OCI-LY3 (cell line): ENCODE results near the gene SIK3.

Experiments
- EZH2phosphoT487 ChIP-seq: fragments of 200-600 bp; shearing (Covaris generic); IDR thresholded peaks from 2 replicates; pipeline ENCODE4 v1.6.1; 2018; ENCODE audit warnings: antibody characterized with exemption, mixed run types, low read depth
- TF ChIP-seq, protein P1 (sequence below): fragments of 200-600, 300-600 bp; sonication (generic); IDR thresholded peaks from 2 replicates; pipeline ENCODE4 v1.5.1; 2014; ENCODE audit warnings: antibody characterized with exemption, low read length, low read depth

DNA sequence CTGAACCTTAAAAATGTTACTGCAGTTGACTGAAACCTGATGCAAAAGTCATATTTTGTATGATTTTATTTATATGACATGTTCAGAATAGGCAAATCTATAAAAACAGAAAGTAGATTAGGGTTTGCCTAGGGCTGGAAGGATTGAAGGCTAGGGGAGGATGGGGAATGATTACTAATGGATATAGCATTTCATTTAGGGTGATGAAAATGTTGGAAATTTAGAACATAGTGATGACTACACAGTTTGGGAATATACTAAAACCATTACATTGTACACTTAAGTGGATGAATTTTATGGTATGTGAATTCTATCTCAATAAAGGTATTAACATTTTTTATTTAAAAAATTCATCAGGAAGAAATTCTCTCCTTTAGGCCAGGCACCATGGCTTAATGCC, 22.9 kb upstream of the SIK3 start:
- TF ChIP-seq, protein P1, sequence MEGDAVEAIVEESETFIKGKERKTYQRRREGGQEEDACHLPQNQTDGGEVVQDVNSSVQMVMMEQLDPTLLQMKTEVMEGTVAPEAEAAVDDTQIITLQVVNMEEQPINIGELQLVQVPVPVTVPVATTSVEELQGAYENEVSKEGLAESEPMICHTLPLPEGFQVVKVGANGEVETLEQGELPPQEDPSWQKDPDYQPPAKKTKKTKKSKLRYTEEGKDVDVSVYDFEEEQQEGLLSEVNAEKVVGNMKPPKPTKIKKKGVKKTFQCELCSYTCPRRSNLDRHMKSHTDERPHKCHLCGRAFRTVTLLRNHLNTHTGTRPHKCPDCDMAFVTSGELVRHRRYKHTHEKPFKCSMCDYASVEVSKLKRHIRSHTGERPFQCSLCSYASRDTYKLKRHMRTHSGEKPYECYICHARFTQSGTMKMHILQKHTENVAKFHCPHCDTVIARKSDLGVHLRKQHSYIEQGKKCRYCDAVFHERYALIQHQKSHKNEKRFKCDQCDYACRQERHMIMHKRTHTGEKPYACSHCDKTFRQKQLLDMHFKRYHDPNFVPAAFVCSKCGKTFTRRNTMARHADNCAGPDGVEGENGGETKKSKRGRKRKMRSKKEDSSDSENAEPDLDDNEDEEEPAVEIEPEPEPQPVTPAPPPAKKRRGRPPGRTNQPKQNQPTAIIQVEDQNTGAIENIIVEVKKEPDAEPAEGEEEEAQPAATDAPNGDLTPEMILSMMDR, result no peak
- TF ChIP-seq EZH2phosphoT487, result no peak
